ENCODE results near the gene B3GNT5.

Gene B3GNT5

DNA sequence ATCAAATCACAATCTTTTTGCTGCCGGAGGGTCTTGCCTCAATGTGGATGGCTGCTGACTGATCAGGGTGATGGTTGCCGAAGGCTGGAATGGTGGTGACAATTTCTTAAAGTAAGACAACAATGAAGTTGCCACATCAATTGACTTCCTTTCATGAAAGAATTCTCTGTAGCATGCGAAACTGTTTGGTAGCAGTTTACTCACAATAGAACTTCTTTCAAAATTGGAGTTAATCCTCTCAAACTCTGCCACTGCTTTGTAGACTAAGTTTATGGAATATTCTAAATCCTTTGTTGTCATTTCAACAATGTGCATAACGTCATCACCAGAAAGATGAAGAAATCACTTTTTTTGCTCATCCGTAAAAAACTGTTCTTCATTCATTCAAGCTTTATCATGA lies 65.8 kb downstream of the B3GNT5 start:
- no peak for DNase-seq

DNA sequence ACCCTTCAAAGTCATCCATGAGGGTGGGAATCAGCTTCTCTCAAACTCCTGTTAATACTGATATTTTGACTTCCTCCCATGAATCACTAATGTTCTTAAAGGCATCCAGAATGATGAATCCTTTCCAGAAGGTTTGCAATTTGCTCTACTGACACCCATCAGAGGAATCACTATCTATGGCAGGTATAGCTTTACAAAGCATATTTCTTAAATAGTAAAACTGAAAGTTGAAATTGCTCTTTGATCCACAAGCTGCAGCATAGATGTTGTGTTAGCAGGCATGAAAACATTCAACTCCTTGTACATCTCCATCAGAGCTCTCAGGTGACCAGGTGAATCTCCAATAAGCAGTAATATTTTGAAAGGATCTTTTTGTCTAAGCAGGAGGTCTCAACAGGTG lies 66.3 kb downstream of the B3GNT5 start:
- no peak for DNase-seq

Measured in amygdala (tissue), 56 donors.